Endothelial cell of umbilical vein (primary cell): ENCODE data around the gene CIITA. TPM values are rescaled to one million over a fixed set of nuclear protein-coding genes. Genes with fewer than 3 reads are reported as not detected.

Source experiments
- BruUV-seq: library from RNA; stranded (reverse); fragments of 400-500 nt; replicated peaks from 2 replicates; lab custom pipeline; 2021; lab: Mats Ljungman, UMichigan
- CTCF ChIA-PET: fragments of 300-600, 350-600 bp; sonication (Branson Sonifier 250); formaldehyde crosslinking; loops from one replicate; lab custom pipeline; 2021; ENCODE audit warnings: antibody characterized with exemption, inconsistent platforms; lab: Charles Lee
- POLR2A ChIA-PET: fragments of 300-600, 350-600 bp; sonication (Branson Sonifier 250); formaldehyde crosslinking; loops from one replicate; lab custom pipeline; 2021; ENCODE audit warnings: antibody characterized with exemption, inconsistent platforms; lab: Charles Lee
- DNase-seq: peaks from one replicate; pipeline ENCODE4 v3.0.0-alpha.2; 2011; ENCODE audit warnings: low read depth, low spot score
- FAIRE-seq: peaks from 2 replicates; lab custom pipeline; 2011; peaks lifted over from hg19 to GRCh38; lab: Jason Lieb, UNC
- H2AFZ ChIP-seq: 2 replicates; pipeline ENCODE4 v1.6.0; 2012; ENCODE audit warnings: low read depth, low read length, control low read depth, inconsistent platforms
- H3K27ac ChIP-seq: 2 replicates; pipeline ENCODE4 v1.5.1; 2011; ENCODE audit warnings: low read depth, mild to moderate bottlenecking, control low read depth, low read length, moderate library complexity; ENCODE audit not compliant: insufficient read depth
- H3K27me3 ChIP-seq, 2 experiments: 2 replicates each; pipeline versions ENCODE4 v1.6.0 to v1.6.1; 2011; ENCODE audit warnings: low read length in 2 of 2, mixed read lengths in 1 of 2; ENCODE audit not compliant: control insufficient read depth in 2 of 2, insufficient read depth in 2 of 2
- H3K36me3 ChIP-seq, 2 experiments: 2 replicates in 1 of 2; 3 replicates in 1 of 2; pipeline ENCODE4 v1.5.1; 2011; ENCODE audit warnings: low read length in 2 of 2, mild to moderate bottlenecking in 1 of 2, moderate library complexity in 1 of 2; ENCODE audit not compliant: control insufficient read depth in 2 of 2, insufficient read depth in 2 of 2; ENCODE audit errors: extremely low read depth in 1 of 2
- H3K4me1 ChIP-seq: 3 replicates; pipeline ENCODE4 v1.5.1; 2011; ENCODE audit warnings: mild to moderate bottlenecking, low read length; ENCODE audit not compliant: control insufficient read depth, insufficient read depth; ENCODE audit errors: extremely low read depth
- H3K4me2 ChIP-seq: 2 replicates; pipeline ENCODE4 v1.6.1; 2011; ENCODE audit warnings: low read length, control low read depth, mixed read lengths; ENCODE audit not compliant: insufficient read depth
- H3K4me3 ChIP-seq, 3 experiments: fragments of 200-600 bp in 1 of 3; sonication (generic), shearing (Covaris generic) in 1 of 3; replicated peaks in 1 of 3; 2 replicates each; pipeline ENCODE4 v1.5.1; 2011 to 2016; ENCODE audit warnings: control low read depth in 3 of 3, low read length in 3 of 3, mild to moderate bottlenecking in 2 of 3, inconsistent platforms in 1 of 3, low read depth in 1 of 3, moderate library complexity in 1 of 3; ENCODE audit not compliant: insufficient read depth in 1 of 3
- H3K79me2 ChIP-seq: 2 replicates; pipeline ENCODE4 v1.6.0; 2012; ENCODE audit warnings: low read length, inconsistent platforms; ENCODE audit not compliant: control insufficient read depth, insufficient read depth
- H3K9ac ChIP-seq: replicated peaks from 2 replicates; pipeline ENCODE3; 2011; ENCODE audit warnings: low read length, control low read depth; ENCODE audit not compliant: insufficient read depth; ENCODE audit errors: extremely low read depth
- H3K9me1 ChIP-seq: replicated peaks from 3 replicates; pipeline ENCODE4 v1.6.0; 2011; ENCODE audit warnings: mild to moderate bottlenecking, low read length; ENCODE audit not compliant: control insufficient read depth, insufficient read depth; ENCODE audit errors: extremely low read depth
- H3K9me3 ChIP-seq: replicated peaks from 2 replicates; pipeline ENCODE4 v1.5.1; 2012; ENCODE audit warnings: low read length, inconsistent platforms; ENCODE audit not compliant: control insufficient read depth, insufficient read depth
- H4K20me1 ChIP-seq: replicated peaks from 2 replicates; pipeline ENCODE3; 2011; ENCODE audit warnings: mild to moderate bottlenecking, low read length; ENCODE audit not compliant: control insufficient read depth, insufficient read depth; ENCODE audit errors: extremely low read depth
- FOS ChIP-seq: IDR thresholded peaks from 2 replicates; pipeline ENCODE4 v1.6.1; 2011; ENCODE audit warnings: mild to moderate bottlenecking, low read length, moderate library complexity, borderline replicate concordance; ENCODE audit not compliant: insufficient read depth
- JUN ChIP-seq: IDR thresholded peaks from 2 replicates; pipeline ENCODE4 v1.6.1; 2011; ENCODE audit warnings: borderline replicate concordance, low read depth; ENCODE audit not compliant: insufficient read length, insufficient read depth
- MAX ChIP-seq: IDR thresholded peaks from 2 replicates; pipeline ENCODE4 v1.6.1; 2011; ENCODE audit not compliant: insufficient read depth, insufficient read length
- MYC ChIP-seq: IDR thresholded peaks from one replicate; pipeline ENCODE4 v1.6.1; 2011; ENCODE audit warnings: mild to moderate bottlenecking, low read depth, low read length
- POLR2AphosphoS5 ChIP-seq: IDR thresholded peaks from 2 replicates; pipeline ENCODE4 v1.6.1; 2012; ENCODE audit warnings: low read depth, mild to moderate bottlenecking, control low read depth, low read length, moderate library complexity; ENCODE audit not compliant: insufficient read depth
- dilution Hi-C: fragments of 300-500 bp; cut with MboI; formaldehyde crosslinking; loops from one replicate; pipeline ENCODE4 v1.15.0; 2019; ENCODE audit warnings: low sequenced_read_pairs; ENCODE audit not compliant: extremely low pct_ligation_motif_present
- intact Hi-C: fragments of 100-400 bp; cut with micrococcal nuclease; formaldehyde crosslinking; loops from one replicate; pipeline ENCODE4 v1.10.0; 2022
- polyA plus RNA-seq, 4 experiments: library from polyadenylated mRNA; depleted of rRNA in 3 of 4; stranded (reverse) in 3 of 4; unstranded in 1 of 4; fragments of >200 nt; gene quantifications; 2 replicates each; pipeline versions ENCODE4 v1.2.1 to v1.2.3, GENCODE V29; 2011 to 2012; ENCODE audit warnings: missing spikeins in 1 of 4
- total RNA-seq: library from RNA; stranded (reverse); gene quantifications from 2 replicates; pipeline ENCODE4 v1.2.3, GENCODE V29; 2021
- TF ChIP-seq, protein P1 (sequence below), 2 donors: IDR thresholded peaks; 1 replicate in 1 of 2; 2 replicates in 1 of 2; pipeline ENCODE4 v1.5.1; 2011; ENCODE audit warnings: low read length in 2 of 2, mild to moderate bottlenecking in 2 of 2, moderate library complexity in 2 of 2, control low read depth in 1 of 2, inconsistent platforms in 1 of 2, low read depth in 1 of 2; ENCODE audit not compliant: insufficient read depth in 1 of 2; ENCODE audit errors: extremely low read depth in 1 of 2

Gene CIITA
- total and polyA plus RNA-seq, 2 donors (not counting 3 experiments of a cell fraction or from before 2014, with no cell fraction given) = not detected

DNA sequence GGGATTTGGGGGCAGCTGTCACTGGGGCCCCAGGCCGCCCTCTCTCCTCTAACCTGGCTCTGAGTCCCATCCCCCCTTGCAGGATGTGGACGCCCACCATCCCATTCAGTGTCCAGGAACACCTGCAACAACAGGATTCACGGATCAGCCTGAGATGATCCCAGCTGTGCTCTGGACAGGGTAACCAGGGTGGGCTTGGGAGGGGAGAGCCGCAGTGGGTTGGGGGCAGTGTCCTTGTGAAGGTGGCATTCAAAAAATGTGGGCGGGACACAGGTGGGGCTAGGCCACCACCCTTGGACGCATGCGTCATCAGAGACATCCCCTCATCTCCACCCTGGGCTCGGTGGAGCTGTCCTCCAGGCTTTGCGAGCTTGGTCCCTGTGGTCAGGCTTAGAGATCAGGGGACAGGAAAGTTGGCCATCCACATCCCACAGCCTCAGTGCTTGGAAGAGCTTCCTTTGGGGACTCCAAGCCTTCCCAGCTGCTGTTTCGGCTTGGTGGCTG, 46.2 kb downstream of the CIITA start:
- Histone ChIP-seq H2AFZ (no peak overlapping the region), H3K9ac (no peak overlapping the region), H3K9me1 (no peaks in the 10 kb centered on the region), H3K36me3 (peaks cover 0 to 7% of the 10 kb centered on the region in 2 experiments), H4K20me1 (no peaks in the 10 kb centered on the region), H3K27ac (no peak overlapping the region), H3K4me1 (no peaks in the 10 kb centered on the region), H3K9me3 (no peaks in the 10 kb centered on the region), H3K27me3 (no peaks in the 10 kb centered on the region), H3K4me2 (no peak overlapping the region), H3K4me3 (no peak overlapping the region), H3K79me2 (no peaks in the 10 kb centered on the region)
- ChIA-PET CTCF (no interaction called here), POLR2A (no interaction called here)
- TF ChIP-seq JUN (no peak), MAX (no peak), FOS (no peak), MYC (no peak), POLR2AphosphoS5 (no peak)
- TF ChIP-seq, protein P1, sequence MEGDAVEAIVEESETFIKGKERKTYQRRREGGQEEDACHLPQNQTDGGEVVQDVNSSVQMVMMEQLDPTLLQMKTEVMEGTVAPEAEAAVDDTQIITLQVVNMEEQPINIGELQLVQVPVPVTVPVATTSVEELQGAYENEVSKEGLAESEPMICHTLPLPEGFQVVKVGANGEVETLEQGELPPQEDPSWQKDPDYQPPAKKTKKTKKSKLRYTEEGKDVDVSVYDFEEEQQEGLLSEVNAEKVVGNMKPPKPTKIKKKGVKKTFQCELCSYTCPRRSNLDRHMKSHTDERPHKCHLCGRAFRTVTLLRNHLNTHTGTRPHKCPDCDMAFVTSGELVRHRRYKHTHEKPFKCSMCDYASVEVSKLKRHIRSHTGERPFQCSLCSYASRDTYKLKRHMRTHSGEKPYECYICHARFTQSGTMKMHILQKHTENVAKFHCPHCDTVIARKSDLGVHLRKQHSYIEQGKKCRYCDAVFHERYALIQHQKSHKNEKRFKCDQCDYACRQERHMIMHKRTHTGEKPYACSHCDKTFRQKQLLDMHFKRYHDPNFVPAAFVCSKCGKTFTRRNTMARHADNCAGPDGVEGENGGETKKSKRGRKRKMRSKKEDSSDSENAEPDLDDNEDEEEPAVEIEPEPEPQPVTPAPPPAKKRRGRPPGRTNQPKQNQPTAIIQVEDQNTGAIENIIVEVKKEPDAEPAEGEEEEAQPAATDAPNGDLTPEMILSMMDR (IDR thresholded peaks at IDR 0.05; ENCODE audit: extremely low read depth in 1 of 2, insufficient read depth in 1 of 2, low read depth in 1 of 2, low read length in 2 of 2) = no peak
- BruUV-seq = no TSS peak
- dilution Hi-C loops (no loop called here), intact Hi-C loops (no loop called here)
- no peak for DNase-seq
- FAIRE-seq = no peak
